ENCODE measurements around the gene C17orf113. TPM values are rescaled to one million over a fixed set of nuclear protein-coding genes. Genes with fewer than 3 reads are reported as not detected.

The C17orf113 gene
- total RNA-seq, 1 experiment from 2014 or later = 0.74 TPM

GRCh38 chr17:42055496-42055895, 5.1 kb upstream of the C17orf113 start:
- ATAC-seq = no peak
- CTCF ChIA-PET = interaction anchor here (1.0 kb wide), 1 partner anchor 24 kb away, joined by 4 read pairs; no protein-coding TSS in a partner anchor
- intact Hi-C loops (cut with micrococcal nuclease; ENCODE audit: unreplicated experiment) = no loop called here

GRCh38 chr17:42055027-42055426, 4.6 kb upstream of the C17orf113 start:
- CTCF ChIA-PET = interaction anchor here (1.0 kb wide), 1 partner anchor 24 kb away, joined by 4 read pairs; no protein-coding TSS in a partner anchor
- H3K4me1 ChIP-seq (ENCODE audit: control insufficient read depth, insufficient read depth, low read length) = 0 out of 2 replicates have a peak, but pooled peaks cover under 1% of the 10 kb centered on the region
- H3K27me3 ChIP-seq (ENCODE audit: control insufficient read depth, insufficient read depth, low read length) = no peaks in the 10 kb centered on the region
- no peak for ATAC-seq
- BruUV-seq (replicated peaks) = no TSS peak
- TF ChIP-seq SIN3A (IDR thresholded peaks at IDR 0.05; ENCODE audit: borderline replicate concordance, insufficient read depth, low read depth, low read length) (no peak), REST (IDR thresholded peaks at IDR 0.05; ENCODE audit: insufficient read depth in 1 of 2, low read depth in 2 of 2, low read length in 1 of 2) (no peak), TCF7L2 (IDR thresholded peaks at IDR 0.05; ENCODE audit: low read depth, low read length) (no peak), CTCF (IDR thresholded peaks at IDR 0.05) (no peak), POLR2AphosphoS5 (IDR thresholded peaks at IDR 0.05; ENCODE audit: low read depth, low read length) (no peak)
- no peaks in the 10 kb centered on the region for H3K36me3 ChIP-seq (ENCODE audit: control insufficient read depth, insufficient read depth, low read length)
- in situ Hi-C loops (cut with HindIII; ENCODE audit: low pct_unique_long_range_greater_than_20kb, low sequenced_read_pairs) = no loop called here
- H3K4me3 ChIP-seq (ENCODE audit: low read depth in 2 of 2, low read length in 2 of 2) = no peak overlapping the region
- H3K27ac ChIP-seq (ENCODE audit: low read length) = no peak overlapping the region
- DNase-seq (ENCODE audit: low read depth, low spot score) = no peak
- POLR2A ChIA-PET = no interaction called here
- intact Hi-C loops (cut with micrococcal nuclease; ENCODE audit: unreplicated experiment) = no loop called here
- H3K9me3 ChIP-seq (ENCODE audit: control insufficient read depth, insufficient read depth, low read depth, low read length) = no peaks in the 10 kb centered on the region

More at GRCh38 chr17:42055496-42055895, 5.1 kb upstream of the C17orf113 start:
- no peak for DNase-seq (ENCODE audit: low read depth, low spot score)
- in situ Hi-C loops (cut with HindIII; ENCODE audit: low pct_unique_long_range_greater_than_20kb, low sequenced_read_pairs) = no loop called here
- POLR2A ChIA-PET = no interaction called here
- no peaks in the 10 kb centered on the region for H3K36me3 ChIP-seq (ENCODE audit: control insufficient read depth, insufficient read depth, low read length)
- H3K4me1 ChIP-seq (ENCODE audit: control insufficient read depth, insufficient read depth, low read length) = no peaks in the 10 kb centered on the region
- no peak overlapping the region for H3K27ac ChIP-seq (ENCODE audit: low read length)
- no peaks in the 10 kb centered on the region for H3K27me3 ChIP-seq (ENCODE audit: control insufficient read depth, insufficient read depth, low read length)
- H3K9me3 ChIP-seq (ENCODE audit: control insufficient read depth, insufficient read depth, low read depth, low read length) = no peaks in the 10 kb centered on the region
- TF ChIP-seq POLR2AphosphoS5 (IDR thresholded peaks at IDR 0.05; ENCODE audit: low read depth, low read length) (no peak), TCF7L2 (IDR thresholded peaks at IDR 0.05; ENCODE audit: low read depth, low read length) (no peak), CTCF (IDR thresholded peaks at IDR 0.05) (no peak), SIN3A (IDR thresholded peaks at IDR 0.05; ENCODE audit: borderline replicate concordance, insufficient read depth, low read depth, low read length) (no peak), REST (IDR thresholded peaks at IDR 0.05; ENCODE audit: insufficient read depth in 1 of 2, low read depth in 2 of 2, low read length in 1 of 2) (no peak)
- BruUV-seq (replicated peaks) = no TSS peak
- no peak overlapping the region for H3K4me3 ChIP-seq (ENCODE audit: low read depth in 2 of 2, low read length in 2 of 2)

All from Panc1 (cell line).